ENCODE data around the gene CDC42BPA. TPM values are rescaled to one million over a fixed set of nuclear protein-coding genes. Genes with fewer than 3 reads are reported as not detected.

Gene CDC42BPA
- total RNA-seq, 1 experiment from 2014 or later = 30.1 TPM

DNA sequence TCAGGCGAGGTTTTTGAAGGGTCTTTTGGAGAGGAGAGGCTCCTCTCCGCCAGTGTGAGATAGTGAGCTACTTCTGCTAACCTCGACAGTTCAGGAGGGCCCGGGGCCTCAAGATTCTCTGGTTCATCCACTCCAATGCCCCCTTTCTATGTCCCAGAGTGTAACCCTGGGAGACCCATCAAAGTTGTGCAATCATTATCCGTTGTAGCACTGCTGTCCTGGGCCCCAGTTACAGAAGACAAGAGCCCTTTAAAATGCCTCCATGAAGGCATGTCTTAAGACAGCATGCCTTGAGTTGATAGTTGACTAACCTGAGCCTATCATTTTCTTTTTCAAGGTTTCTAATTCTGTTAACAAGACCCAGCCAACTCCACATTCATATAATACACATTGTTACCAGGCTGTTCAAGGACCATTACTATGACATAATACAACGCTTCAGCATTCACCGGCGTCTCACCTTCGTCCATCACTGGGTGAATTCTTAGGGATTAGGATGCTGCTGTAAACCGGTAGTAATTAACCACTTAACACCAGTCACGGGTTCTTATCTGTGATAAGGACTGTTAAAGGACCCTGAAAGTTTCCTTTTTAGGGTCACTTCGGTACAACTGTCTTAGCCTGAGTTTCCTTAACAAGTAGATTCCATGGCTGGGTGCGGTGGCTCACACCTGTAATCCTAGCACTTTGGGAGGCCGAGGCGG lies 37.4 kb upstream of the CDC42BPA start:
- H2BK12ac ChIP-seq (ENCODE audit: insufficient read length, low read depth, low read length) = no peak overlapping the region
- no peaks in the 10 kb centered on the region for H3K9me3 ChIP-seq (ENCODE audit: control insufficient read depth, low read depth, low read length)
- H3K27me3 ChIP-seq (ENCODE audit: insufficient read depth, low read length) = no peaks in the 10 kb centered on the region
- H3K4ac ChIP-seq (ENCODE audit: low read depth, low read length) = no peak overlapping the region
- H3K23ac ChIP-seq (ENCODE audit: insufficient read length, low read depth, low read length) = no peak overlapping the region
- no peak overlapping the region for H4K8ac ChIP-seq (replicated peaks; ENCODE audit: insufficient read length, low read depth, low read length)
- Mint-ChIP-seq H3K36me3 (ENCODE audit: insufficient read depth in 1 of 3, low read depth in 3 of 3) (peaks cover 0 to 2% (median 0%) of the 10 kb centered on the region in 3 experiments; a peak in 1 of 7 replicates), H3K4me3 (no peak overlapping the region), H3K27ac (peak overlapping the region in 1 of 3 experiments; percentile 92; a peak in 2 of 7 replicates), H3K9me3 (peaks cover 0 to 2% of the 10 kb centered on the region in 2 experiments; a peak in 1 of 5 replicates), H3K4me1 (peaks cover 39 to 51% of the 10 kb centered on the region in 2 experiments), H3K27me3 (ENCODE audit: low read depth) (peaks cover 1% of the 10 kb centered on the region)
- no peak overlapping the region for H2AFZ ChIP-seq (ENCODE audit: low read length)
- H3K14ac ChIP-seq (ENCODE audit: insufficient read depth, low read length) = no peak overlapping the region
- no peak overlapping the region for H2BK15ac ChIP-seq (ENCODE audit: low read depth, low read length)
- H3K4me2 ChIP-seq (ENCODE audit: insufficient read depth, insufficient read length, low read length) = no peak overlapping the region
- no peaks in the 10 kb centered on the region for H3K79me2 ChIP-seq (ENCODE audit: insufficient read depth, low read length)
- H2BK20ac ChIP-seq (ENCODE audit: low read depth, low read length, poor library complexity, severe bottlenecking) = no peak overlapping the region
- no peak for DNase-seq
- H3K79me1 ChIP-seq (ENCODE audit: insufficient read depth, low read depth, low read length, poor library complexity, severe bottlenecking) = no peaks in the 10 kb centered on the region
- no peak overlapping the region for H3K18ac ChIP-seq (ENCODE audit: insufficient read length, low read depth, low read length)
- no peaks in the 10 kb centered on the region for H4K20me1 ChIP-seq (ENCODE audit: control insufficient read depth, insufficient read depth, insufficient read length)
- H3T11ph ChIP-seq (ENCODE audit: low read length) = no peak overlapping the region
- peaks cover 6% of the 10 kb centered on the region; the same call in 1 of the 2 replicates for H3K4me1 ChIP-seq (ENCODE audit: insufficient read depth, low read length)
- no peak overlapping the region for H2BK5ac ChIP-seq (ENCODE audit: insufficient read length, low read length)
- TF ChIP-seq, protein P1, sequence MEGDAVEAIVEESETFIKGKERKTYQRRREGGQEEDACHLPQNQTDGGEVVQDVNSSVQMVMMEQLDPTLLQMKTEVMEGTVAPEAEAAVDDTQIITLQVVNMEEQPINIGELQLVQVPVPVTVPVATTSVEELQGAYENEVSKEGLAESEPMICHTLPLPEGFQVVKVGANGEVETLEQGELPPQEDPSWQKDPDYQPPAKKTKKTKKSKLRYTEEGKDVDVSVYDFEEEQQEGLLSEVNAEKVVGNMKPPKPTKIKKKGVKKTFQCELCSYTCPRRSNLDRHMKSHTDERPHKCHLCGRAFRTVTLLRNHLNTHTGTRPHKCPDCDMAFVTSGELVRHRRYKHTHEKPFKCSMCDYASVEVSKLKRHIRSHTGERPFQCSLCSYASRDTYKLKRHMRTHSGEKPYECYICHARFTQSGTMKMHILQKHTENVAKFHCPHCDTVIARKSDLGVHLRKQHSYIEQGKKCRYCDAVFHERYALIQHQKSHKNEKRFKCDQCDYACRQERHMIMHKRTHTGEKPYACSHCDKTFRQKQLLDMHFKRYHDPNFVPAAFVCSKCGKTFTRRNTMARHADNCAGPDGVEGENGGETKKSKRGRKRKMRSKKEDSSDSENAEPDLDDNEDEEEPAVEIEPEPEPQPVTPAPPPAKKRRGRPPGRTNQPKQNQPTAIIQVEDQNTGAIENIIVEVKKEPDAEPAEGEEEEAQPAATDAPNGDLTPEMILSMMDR (conservative IDR thresholded peaks at IDR 0.05) = no peak
- no CpG with 5 or more reads among the region's 15 CpGs for whole genome bisulfite sequencing (ENCODE audit: extremely low coverage, insufficient read length, low lambda C conversion rate)
- H4K91ac ChIP-seq (ENCODE audit: insufficient read length, low read depth, low read length) = peak overlapping the region; percentile 19
- no peak overlapping the region for H4K5ac ChIP-seq (ENCODE audit: insufficient read length, low read depth, low read length)
- no peaks in the 10 kb centered on the region for H3K23me2 ChIP-seq (ENCODE audit: insufficient read length, low read depth, low read length, poor library complexity, severe bottlenecking)
- no peak overlapping the region for H3K27ac ChIP-seq (ENCODE audit: insufficient read length, low read depth, low read length)
- no peak overlapping the region for H3K9ac ChIP-seq (ENCODE audit: extremely low read depth, insufficient read length, low read length)
- no peak overlapping the region for H2BK120ac ChIP-seq (ENCODE audit: low read depth, low read length, poor library complexity, severe bottlenecking)
- H2AK5ac ChIP-seq (ENCODE audit: insufficient read length, low read length) = no peak overlapping the region
- no peak overlapping the region for H3K56ac ChIP-seq (ENCODE audit: insufficient read length, low read depth, low read length)

Data from H9 (cell line).